ENCODE measurements around the gene TROAP.

DNA sequence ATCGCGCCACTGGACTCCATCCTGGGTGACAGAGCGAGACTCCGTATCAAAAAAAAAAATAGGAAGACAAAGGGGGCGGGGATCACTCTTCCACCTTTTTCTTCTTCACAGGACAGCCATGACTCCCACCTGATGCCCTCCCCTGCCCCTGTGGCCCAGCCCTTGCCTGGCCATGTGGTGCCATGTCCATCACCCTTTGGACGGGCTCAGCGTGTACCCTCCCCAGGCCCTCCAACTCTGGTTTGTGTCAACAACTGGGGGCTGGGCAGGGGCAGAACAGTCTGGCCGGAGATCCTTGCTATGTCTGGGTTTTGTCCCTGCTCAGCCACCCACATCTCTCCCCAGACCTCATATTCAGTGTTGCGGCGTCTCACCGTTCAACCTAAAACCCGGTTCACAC lies 5.8 kb downstream of the TROAP start:
- TF ChIP-seq, protein P1, sequence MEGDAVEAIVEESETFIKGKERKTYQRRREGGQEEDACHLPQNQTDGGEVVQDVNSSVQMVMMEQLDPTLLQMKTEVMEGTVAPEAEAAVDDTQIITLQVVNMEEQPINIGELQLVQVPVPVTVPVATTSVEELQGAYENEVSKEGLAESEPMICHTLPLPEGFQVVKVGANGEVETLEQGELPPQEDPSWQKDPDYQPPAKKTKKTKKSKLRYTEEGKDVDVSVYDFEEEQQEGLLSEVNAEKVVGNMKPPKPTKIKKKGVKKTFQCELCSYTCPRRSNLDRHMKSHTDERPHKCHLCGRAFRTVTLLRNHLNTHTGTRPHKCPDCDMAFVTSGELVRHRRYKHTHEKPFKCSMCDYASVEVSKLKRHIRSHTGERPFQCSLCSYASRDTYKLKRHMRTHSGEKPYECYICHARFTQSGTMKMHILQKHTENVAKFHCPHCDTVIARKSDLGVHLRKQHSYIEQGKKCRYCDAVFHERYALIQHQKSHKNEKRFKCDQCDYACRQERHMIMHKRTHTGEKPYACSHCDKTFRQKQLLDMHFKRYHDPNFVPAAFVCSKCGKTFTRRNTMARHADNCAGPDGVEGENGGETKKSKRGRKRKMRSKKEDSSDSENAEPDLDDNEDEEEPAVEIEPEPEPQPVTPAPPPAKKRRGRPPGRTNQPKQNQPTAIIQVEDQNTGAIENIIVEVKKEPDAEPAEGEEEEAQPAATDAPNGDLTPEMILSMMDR (IDR thresholded peaks at IDR 0.05) = no peak
- no peak for TF ChIP-seq EZH2 (IDR thresholded peaks at IDR 0.05; ENCODE audit: borderline replicate concordance, insufficient read depth, low read depth, low read length, poor library complexity, severe bottlenecking)
